Limb (tissue), 2 donors: ENCODE results near the gene CSF1R.

ENCODE experiments used
- DNase-seq, 2 donors: peaks; one replicate each; pipeline ENCODE4 v3.0.0-alpha.2; 2016; ENCODE audit errors: extremely low spot score in 2 of 2

Gene CSF1R

DNA sequence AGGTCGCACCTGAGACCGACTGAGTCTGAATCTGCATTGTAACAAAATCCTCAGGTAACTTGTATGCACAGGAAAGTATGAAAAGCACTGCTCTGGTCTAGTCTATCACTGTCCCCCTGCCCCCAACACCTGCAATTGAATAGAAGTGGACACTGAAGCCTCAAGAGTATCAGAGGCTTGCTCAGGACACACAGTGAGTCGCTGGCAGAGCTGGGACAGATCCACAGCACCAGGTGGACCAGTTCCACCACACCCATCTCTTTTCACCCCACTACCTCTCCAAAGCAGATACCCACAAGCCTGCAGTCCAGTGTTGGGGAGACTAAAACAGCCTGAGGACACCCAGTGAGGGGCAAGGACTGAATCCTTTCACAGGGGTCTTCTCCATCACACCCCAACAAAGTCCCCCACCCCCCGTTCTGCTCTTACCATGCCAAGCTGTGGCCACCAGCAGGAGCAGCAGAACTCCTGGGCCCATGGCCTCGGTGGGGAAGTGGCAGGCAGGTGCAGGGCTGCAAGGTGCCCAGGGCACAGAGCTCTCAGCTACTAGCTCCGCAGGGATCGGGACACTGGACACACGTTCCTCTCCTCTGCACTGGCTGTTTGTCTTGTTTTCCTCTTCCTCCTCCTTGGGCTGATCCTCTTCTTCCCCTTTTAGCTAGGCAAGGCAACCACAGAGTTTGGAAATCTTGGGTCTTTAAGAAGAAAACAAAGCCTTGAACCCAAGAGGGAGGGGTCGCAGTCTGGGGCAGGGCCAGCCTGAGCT, at the start of gene CSF1R:
CSF1R (minus strand) TSS at position 605 of the 766 bp plus-strand sequence; CDS start at position 478, 127 bp downstream.
- no peak for DNase-seq

DNA sequence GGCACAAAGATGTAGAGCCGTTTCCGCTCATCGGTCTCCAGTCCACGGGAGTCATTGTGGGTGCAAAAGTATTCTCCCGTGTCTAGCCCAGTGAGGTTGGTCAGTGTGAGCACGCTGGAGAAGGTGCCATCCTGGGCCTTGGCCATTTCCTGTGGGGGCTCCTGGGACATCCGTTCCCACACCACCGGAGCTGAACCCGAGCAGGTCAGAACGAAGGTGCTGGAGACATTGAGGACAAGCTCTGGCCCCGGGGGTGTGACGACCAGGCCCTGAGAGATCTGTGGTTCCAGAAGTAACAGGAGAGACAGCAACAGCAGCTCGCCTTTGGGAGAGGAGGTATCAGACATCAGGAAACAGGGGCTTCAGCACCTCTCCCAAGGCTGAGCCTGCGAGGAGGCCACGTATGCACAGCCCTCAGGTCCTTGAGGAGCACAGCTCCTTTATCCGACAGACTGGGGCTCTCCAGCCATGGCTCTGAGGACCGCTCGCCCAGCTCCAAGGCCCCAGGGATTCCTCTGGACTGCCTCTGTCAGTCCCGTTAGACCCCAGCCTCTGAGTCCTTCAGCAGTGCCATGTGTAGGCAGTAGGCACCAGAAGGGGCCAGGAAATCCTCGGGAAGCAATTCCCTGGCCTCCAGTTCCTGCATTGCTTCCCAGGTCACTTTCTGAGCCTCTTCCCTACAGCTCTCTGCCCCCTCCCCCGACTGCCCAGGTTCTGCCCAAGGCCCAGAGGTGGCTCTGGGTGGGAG, 49.4 kb upstream of the CSF1R start:
- no peak for DNase-seq

DNA sequence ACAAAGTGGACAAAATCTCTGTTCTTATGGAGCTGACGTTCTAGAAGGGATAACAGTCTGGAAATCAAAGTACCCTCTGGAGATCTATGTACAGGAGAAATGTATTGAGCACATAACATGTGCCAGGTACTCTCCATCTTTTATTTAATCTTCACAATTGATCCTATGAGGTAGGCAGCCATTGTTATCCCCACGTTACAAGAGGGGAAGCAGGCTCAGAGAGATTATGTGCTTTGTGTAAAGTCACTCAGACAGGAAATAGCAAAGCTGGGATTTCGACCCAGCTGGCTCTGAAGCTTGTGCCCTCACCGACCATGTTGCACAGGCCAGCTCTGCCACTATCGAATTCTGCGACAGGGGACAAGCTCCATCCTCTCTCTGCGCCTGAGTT, 47.8 kb upstream of the CSF1R start:
- no peak for DNase-seq

DNA sequence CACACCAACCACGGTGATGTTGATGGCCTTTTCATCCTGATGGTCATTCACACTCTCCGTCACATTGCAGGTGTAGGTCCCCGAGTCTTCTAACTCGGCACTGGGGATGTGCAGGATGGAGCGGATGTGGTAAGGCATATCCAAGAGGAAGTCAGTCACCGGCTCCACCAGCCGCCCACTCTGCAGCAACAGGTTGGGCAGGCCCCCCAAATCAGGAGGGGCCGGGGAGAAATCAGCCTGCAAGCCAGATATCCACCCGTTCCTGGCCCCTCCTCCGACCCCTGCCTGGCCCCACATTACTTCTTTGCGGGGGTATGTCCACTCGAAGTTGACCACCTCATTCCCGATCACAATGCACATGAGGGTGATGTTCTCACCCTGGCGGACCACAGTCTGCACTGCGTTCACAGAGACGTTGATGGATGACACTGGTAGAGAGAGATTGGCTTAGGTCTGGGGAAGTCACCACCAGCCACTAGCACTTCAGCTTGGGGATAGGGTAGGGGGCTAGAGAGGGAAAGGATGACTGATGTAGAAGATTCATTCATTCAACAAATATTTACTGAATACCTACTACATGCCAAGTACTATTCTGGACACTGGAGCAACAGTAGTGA, 47.3 kb upstream of the CSF1R start:
- DNase-seq, result no peak

DNA sequence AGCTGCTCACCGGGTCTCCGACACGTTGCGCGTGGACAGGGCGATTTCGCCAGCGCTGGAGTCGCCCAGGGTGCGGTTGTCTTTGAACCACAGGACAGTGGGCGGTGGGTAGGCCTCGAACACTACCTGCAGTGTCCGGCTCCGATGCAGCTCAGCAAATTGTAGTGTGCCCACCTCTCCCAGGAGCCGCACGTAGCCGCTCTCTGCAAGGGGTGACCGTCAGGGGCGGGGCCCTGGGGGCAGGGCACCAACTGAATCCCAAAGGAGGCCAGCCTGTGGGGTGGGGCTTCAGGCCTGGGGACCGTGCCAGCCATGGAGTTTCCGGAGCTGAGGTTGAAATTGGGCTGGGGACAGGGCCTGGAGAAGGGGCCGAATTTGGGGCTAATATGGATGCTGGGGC, 46.4 kb upstream of the CSF1R start:
- DNase-seq, result no peak

DNA sequence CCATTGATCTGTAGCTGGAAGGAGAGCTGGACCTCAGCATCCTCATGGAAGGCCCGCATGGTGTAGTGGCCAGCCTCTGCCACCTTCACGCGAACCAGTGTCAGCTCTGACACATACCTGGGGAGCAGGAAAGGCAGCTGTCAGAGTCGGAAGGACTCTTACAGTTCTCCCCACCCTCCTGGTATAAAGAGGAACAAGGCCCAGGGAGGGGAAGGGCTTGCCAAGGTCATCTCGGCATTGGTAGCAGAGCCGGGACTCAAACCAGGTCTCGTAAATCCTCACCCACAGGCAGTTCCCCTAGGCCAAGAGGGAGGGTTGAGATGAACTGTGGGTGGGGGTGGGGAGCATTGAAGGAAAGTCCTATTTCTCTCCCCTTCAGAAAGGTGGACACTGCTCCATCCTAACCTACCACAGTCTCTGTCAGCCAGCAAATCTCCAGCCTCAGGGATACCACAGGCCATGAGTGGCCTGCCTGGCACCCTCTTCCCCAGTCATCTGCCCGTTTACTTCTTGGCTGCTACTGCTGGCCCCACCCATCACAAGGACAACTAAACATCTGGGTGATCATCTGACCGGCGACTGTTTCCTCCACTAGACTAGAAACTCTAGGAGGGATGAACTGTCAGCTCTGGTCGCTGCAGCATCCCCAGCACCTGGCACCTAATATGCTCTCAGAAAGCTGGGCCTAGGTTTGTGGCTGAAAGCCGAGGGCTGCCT, 45.8 kb upstream of the CSF1R start:
- DNase-seq, result no peak

DNA sequence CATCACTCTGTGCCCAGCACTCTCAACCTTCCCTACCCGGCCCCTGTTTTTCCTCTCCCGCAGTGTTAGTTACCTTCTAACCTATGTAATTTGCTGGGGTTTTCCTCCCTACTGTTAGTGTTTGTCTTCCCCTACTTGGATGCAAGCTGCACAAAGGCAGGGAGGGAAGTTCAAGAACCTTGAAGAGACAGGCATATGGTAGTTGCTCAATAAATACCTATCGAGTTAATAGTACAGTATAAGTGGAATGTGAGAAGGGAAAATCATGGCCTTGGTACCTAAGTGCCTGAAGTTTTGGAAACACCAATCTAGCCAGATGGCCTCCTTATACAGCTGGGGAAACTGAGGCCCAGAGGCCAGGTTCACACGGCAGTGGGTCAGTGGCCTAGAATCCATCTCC, 45.1 kb upstream of the CSF1R start:
- no peak for DNase-seq

DNA sequence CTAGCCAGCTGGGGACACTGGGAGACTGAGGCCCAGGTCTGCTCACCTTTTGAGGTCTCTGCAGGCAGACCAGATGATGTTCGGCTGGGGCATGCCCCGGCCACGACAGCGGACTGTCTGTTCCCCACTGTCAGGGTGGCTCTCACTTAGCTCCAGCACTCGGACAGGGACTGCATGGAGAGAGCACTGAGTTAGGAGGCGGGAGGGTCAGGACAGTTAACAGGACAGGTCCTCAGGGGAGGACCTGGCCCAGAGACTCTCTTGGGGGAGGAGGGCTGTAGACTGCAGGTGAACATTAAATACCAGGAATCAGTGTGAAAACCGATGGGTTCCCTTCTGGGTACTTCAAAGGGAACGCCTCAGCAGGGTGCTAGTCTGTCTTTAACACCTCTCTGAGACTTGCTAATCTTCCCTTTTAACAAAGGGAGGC, 44.2 kb upstream of the CSF1R start:
- no peak for DNase-seq

DNA sequence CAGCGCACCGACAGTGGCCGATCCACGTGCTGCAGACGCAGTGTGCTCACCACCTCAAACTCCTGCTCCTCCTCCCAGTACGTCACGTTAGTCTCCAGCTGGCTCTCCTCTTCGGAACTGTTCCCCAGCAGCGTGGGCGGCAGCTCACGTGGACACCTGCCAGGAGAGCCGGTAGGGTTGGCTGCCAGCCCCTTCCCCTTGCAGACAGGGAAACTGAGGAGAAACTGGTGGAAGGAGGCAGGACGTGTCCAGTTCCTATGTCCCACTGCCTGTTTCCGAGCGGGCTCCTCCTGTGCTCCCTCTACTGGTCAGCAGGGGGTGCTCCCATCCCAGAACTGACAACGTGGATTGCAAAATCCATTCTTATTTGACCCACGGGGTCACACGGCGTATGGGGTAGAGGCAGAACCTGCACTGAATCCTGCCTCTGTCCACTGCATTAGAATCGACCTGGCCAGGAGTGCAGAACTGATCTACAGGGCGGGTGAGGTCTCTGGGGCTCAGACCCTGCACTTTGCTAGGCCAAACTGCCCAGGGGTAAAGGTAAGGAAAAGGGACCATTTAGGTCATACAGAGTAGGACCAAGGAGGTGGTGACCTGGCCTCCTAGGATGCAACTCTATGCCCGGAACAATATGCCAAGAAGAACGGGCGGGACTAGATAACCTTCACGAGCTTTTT, 43.6 kb upstream of the CSF1R start:
- peak; percentile 50 to 78 for DNase-seq

DNA sequence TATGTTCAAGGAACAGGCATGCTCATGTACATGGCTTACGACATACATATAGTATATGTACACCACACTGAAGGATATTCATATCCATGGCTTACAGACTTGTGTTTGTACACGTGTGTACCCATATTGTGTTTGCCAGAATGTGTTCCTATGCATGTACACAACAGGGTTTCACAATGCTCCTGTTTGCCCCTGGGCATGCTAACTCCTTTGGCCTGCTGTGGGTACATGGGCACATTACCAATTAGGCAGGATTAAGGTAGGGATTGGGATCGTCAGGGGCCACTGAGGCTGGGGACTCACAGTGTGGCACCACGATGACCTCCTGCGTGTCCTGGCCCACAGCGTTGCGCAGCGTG, 43.1 kb upstream of the CSF1R start:
- no peak for DNase-seq

DNA sequence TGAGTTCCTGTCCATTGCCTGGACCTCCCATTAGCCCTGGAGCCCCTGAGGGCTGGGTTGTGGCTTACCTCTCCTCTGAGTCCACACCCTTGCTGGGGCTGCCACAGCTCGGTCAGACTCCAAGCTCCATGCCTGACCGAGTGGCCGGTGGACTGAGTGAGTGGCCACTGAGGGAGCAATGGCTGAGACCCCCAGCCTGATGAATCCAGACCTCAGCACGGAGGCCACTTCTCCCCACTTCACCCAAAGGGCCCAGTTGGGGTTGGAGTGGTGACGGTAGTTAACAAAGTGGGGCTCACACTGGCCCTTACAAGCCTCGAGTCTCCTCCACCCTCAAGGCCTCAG, 40.5 kb upstream of the CSF1R start:
- no peak for DNase-seq

DNA sequence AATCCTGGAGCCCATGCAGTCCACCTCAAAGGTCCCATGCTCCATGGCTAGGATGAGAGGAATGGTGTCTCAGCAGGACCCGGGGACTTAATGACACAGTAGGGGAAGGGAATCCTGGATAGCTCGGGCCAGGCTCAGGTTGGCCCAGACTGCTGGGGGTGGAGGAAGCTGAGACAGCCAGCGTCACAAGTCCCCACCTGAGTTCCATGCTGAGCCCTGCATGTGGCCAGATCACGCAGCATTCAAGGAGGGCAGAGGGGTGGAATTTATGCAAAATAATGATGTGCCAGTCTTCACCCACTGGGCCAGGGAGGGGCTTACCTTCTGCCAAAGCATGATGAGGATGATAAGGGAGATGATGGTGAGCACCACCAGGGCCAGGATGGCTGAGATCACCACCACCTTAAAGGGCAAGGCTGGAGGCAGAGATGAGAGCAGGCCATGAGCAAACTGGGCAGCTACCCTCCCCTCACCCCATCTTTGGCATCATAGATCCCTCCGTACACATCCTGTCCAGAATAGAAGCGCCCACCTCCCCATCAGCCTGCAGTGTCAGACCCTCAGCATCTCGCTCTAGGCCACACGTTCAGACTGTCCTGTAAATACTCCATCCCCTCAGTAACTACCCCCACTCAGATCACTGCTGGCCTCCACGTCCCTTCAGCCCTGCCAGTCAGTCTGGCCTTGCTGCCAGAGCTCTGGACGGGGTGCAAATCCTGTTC, 40.0 kb upstream of the CSF1R start:
- no peak for DNase-seq

DNA sequence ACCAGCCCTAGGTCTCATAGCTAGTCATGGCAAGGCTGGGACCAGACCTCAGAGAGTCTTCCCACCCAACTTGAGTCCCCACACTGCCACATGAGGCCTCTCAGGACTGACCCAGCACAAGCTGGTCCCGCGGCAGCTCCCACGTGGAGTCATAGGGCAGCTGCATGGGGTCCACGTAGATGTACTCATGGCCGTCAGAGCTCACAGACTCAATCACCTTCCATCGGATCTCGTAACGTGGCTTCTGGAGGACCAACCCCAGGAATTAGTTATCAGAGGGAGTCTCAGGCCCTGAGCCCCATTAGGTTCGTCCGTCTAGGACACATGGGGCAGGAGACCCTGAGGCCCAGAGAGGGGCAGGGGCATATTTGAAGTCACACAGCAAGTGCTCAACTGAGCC, 39.0 kb upstream of the CSF1R start:
- no peak for DNase-seq

DNA sequence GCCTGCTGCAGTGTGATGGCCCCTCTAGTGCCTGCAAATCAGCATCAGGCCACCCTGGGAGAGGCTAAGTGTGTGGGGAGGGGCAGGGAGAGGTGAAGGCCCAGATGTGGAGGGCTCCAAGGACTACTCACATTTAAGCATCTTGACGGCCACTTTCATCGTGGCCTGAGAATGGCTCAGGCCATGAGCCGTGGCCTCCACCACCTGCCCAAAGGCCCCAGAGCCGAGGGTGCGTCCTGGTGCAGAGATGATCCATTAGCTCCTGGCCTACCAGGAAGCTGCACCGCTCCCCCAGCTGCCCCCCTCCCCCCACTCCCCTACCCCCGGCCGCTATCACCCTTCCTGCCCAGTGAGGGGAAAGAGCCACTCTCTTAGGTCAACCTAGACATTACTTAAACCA, 38.2 kb upstream of the CSF1R start:
- DNase-seq, result no peak

DNA sequence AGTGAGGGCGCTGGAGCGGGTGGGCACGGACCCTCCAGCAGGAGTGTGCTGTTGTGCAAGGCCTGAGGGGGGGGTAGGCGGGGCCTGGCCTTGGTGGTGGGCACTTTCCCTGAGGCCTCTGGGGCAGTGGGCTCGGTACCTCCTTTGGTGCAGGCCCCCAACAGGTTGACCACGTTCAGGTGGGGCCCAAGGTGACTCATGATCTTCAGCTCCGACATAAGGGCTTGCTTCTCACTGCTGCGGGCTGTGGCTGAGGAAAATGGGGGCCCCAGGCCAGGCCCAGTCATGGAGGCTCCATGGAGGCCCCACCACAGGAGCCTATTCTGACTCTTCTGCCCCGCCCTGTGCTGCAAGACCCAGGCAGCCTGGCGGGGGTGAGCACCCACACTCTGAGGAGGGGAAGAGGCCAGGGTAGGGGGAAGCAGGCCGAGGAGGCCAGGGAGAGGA, 37.8 kb upstream of the CSF1R start:
- no peak for DNase-seq

DNA sequence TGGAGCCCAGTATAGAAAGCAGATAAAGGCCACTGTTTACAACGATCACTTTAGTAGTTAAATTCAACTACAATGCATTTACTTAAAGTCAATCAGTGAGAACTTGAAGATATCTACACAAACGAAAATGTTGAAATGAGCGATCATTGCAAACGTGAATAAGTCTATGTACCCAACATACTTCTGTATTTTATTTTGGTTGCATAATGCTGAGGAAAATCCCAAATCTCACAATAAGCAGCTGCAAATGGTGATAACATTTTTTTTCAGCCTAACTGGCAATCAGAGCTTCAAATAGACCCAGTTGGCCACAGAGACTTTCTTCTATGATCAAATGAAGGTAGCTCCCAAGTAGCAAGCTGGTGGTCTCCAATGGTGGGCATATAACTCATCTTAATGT, 37.2 kb upstream of the CSF1R start:
- DNase-seq, result no peak

DNA sequence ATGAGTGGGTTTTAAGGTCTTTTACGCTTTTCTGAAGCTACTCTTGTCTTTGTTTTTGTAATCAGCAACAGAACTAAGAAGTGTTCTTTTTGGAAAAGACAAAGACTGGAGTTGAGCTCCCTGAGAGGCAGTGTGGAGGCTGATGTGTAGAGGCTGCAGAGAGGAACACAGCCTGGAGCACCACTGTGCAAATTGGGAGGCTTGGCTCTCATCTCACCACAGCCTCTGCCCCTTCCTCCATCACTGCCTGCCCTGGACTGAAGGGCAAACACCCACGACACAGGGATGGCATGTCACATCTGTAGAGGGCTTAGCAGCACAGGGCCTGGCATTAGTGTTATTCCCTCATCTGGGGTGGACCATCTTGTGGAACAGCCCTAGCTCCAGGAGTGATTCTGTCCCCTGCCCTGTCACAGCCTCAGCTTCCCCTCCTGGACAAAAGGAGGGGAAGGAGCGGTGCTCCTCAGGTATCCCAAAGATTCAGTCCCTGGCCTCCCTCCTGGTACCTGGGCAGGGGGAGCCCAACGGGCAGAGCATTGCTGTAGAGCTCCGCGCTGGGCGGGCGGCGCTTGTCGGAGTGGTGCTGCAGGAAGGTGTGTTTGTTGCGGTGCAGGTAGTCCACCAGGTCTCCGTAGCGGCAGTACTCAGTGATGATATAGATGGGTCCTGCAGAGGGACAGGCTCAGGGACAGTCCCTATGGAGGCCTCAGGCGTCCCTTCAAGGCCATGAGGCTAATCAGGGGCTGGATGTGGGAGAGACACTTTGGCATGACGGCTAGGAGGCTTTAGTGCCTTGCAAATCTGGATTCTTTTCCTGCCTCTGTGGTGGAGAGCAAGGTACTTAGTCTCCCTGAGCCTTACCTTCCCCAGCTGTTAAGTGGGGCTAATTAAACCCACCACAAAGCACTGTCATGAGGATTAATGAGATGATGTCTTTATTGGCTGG, 36.5 kb upstream of the CSF1R start:
- no peak for DNase-seq

DNA sequence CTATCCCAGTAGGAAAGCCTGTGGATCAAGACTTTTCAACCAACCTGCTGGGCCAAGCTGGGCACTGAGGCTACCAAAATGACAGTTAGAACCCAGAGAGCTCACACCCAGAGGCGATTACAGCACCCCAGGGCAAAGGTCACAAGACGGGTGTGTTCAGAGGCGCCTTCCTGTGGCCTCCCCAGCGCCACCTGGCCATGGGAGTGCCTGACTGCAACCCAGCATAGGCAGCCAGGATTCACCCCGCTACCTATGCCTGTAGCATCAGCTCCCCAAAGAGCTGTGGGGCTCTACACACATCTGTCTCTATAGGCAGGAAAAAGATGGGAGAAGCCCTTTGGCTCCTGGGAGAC, 35.8 kb upstream of the CSF1R start:
- DNase-seq, result no peak

DNA sequence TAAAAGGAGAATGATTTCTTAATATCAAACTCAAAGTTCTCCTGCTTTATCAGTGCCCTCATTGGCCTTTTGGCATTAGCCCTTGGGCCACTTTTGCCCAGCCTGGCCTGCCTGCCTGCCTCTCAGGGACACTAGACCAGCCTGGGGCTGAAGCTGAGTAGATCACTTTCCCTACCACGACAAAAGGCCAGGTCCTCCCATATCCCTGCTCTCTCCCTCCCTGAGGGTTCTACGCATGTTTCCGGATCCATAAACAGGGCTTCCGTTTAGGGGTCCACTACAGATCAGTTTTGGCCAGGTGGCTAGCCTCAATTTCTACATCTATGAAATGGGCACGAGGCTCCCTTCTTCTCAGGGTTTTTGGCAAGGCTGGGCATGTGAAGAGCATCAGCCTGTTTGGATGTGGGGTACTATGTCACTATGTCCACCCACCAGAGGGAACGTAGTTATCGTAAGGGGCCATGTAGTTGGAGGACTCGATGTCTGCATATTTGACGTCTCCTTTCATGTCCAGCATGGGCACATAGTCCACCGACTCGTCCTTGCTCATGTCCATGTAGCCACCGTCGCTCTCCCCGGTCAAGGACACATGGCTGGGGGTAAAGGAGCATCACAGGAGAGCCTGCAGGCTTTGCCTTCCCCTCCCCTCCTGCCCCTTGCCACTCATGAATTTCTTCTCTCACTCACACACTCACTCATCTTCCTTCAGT, 35.2 kb upstream of the CSF1R start:
- no peak for DNase-seq
